PFSK-1 (cell line): Measurements from ENCODE around the gene DOCK4.

Experiments
- FOXP2 ChIP-seq: optimal IDR thresholded peaks from 2 replicates; pipeline ENCODE3; 2011; ENCODE audit warnings: borderline replicate concordance, control low read depth, inconsistent platforms; ENCODE audit not compliant: insufficient read depth; ENCODE audit errors: extremely low read length, extremely low read depth
- POLR2AphosphoS5 ChIP-seq: IDR thresholded peaks from 2 replicates; pipeline ENCODE4 v1.6.1; 2012; ENCODE audit warnings: low read depth, mild to moderate bottlenecking, control low read depth, low read length, moderate library complexity
- SIN3A ChIP-seq: IDR thresholded peaks from 2 replicates; pipeline ENCODE4 v1.6.1; 2012; ENCODE audit warnings: mild to moderate bottlenecking, low read length, moderate library complexity, borderline replicate concordance; ENCODE audit not compliant: insufficient read depth
- TAF1 ChIP-seq: IDR thresholded peaks from 2 replicates; pipeline ENCODE4 v1.6.1; 2012; ENCODE audit warnings: low read length, control low read depth, borderline replicate concordance; ENCODE audit not compliant: insufficient read depth
- TF ChIP-seq, protein P1 (sequence below), 2 experiments: IDR thresholded peaks; 2 replicates each; pipeline versions ENCODE4 v1.6.1 to v1.8.0; 2011 to 2012; ENCODE audit warnings: low read depth in 2 of 2, low read length in 2 of 2, control low read depth in 1 of 2, inconsistent platforms in 1 of 2, mild to moderate bottlenecking in 1 of 2, moderate library complexity in 1 of 2; ENCODE audit not compliant: insufficient read depth in 1 of 2

DOCK4 gene

DNA sequence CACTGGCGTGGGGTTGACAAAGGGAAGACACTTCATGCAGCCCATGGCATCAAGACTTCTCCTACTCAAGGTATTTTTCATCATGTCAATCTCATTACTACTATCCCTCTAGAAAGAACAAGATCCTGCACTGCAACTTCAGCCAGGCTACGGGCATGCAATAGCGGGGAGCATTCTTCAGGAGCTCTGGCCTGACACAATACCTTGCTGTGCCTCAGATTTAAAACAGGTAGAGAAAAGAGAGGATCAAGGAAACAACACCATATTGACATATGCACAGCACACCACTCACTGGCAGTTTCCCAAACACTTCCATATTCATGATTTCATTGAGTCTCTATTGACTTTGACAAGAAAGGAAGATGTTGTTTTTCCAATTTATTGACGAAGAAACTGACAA, 51.5 kb downstream of the DOCK4 start:
- TF ChIP-seq SIN3A (no peak), FOXP2 (no peak), POLR2AphosphoS5 (no peak), TAF1 (no peak)
- TF ChIP-seq, protein P1, sequence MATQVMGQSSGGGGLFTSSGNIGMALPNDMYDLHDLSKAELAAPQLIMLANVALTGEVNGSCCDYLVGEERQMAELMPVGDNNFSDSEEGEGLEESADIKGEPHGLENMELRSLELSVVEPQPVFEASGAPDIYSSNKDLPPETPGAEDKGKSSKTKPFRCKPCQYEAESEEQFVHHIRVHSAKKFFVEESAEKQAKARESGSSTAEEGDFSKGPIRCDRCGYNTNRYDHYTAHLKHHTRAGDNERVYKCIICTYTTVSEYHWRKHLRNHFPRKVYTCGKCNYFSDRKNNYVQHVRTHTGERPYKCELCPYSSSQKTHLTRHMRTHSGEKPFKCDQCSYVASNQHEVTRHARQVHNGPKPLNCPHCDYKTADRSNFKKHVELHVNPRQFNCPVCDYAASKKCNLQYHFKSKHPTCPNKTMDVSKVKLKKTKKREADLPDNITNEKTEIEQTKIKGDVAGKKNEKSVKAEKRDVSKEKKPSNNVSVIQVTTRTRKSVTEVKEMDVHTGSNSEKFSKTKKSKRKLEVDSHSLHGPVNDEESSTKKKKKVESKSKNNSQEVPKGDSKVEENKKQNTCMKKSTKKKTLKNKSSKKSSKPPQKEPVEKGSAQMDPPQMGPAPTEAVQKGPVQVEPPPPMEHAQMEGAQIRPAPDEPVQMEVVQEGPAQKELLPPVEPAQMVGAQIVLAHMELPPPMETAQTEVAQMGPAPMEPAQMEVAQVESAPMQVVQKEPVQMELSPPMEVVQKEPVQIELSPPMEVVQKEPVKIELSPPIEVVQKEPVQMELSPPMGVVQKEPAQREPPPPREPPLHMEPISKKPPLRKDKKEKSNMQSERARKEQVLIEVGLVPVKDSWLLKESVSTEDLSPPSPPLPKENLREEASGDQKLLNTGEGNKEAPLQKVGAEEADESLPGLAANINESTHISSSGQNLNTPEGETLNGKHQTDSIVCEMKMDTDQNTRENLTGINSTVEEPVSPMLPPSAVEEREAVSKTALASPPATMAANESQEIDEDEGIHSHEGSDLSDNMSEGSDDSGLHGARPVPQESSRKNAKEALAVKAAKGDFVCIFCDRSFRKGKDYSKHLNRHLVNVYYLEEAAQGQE (IDR thresholded peaks at IDR 0.05; ENCODE audit: insufficient read depth in 1 of 2, low read depth in 2 of 2, low read length in 2 of 2), result no peak

DNA sequence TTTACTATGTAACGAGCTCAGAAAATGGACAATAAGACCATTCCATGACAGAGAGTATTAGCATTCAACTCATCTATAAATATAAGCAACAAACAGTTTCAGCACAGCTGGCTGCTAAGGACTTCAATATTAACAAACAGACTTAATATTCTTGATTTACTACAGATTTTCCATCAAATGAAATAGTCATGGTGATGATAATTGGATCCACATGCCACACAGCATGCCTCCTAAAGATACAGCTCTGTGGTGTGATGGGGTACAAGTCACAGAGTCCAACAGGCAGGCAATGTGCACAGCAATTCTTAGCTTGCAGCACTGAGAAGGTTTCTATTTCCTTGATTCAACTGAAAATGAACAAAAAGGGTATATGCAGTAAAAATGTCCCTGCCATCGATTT, 54.0 kb downstream of the DOCK4 start:
- TF ChIP-seq TAF1 (no peak), POLR2AphosphoS5 (no peak), SIN3A (no peak), FOXP2 (no peak)
- TF ChIP-seq, protein P1 (IDR thresholded peaks at IDR 0.05; ENCODE audit: insufficient read depth in 1 of 2, low read depth in 2 of 2, low read length in 2 of 2), result no peak

GRCh38 chr7:112150823-112151641, 55.2 kb downstream of the DOCK4 start:
- TF ChIP-seq SIN3A (no peak), FOXP2 (no peak), TAF1 (no peak), POLR2AphosphoS5 (no peak)
- TF ChIP-seq, protein P1 (IDR thresholded peaks at IDR 0.05; ENCODE audit: insufficient read depth in 1 of 2, low read depth in 2 of 2, low read length in 2 of 2), result no peak

DNA sequence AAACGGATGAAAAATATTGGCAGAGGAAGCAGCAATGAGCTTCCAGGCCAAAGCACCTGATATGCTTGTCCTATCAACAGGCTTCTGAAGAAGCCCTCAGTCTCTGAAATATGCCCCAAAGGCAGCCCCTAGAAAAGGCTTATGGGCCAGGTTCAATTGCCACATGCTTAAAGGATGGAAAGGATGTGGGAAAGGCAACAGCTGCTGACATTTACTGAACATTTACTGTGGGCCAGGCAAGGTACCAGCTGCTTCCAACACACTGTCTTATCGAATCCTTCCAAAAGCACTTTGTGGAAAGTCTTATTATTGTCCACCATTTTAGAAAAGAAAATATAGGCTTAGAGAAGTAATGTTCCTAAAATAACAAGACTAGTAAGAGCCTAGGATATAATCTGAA, 56.5 kb downstream of the DOCK4 start:
- TF ChIP-seq FOXP2 (no peak), TAF1 (no peak), POLR2AphosphoS5 (no peak), SIN3A (no peak)
- TF ChIP-seq, protein P1 (IDR thresholded peaks at IDR 0.05; ENCODE audit: insufficient read depth in 1 of 2, low read depth in 2 of 2, low read length in 2 of 2), result no peak
